ENCODE data around the gene AFF2.

DNA sequence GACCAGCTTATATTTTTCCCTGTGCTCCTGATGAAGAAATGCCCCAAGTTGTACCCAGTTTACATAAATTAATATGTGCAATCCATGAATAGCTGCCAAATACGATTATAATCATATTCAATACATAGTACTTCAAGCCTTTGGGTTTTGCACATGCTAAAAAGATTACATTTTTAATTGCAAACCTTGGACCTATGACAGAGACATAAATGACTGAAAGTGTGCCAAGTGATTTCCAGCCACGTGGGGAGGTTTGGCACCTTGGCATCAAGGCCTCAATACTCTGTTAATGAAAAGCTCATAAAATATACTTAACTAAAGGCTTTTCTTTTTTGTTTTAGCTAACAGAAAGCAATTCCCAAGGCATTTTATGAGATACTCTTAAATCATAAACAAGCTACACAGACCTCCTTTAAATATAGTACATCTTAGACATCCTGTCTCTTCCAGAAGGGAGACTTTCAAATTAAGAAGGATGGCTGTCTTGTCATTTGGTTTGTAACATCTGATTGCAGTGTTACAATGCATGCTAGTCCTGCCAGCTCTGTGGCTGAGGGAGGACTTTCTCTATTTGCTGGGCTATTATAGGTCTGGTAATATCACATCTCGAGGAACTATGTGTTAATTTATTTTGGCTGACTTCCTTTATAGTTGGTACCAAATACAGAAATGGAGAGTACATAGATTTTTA is 404.1 kb downstream of the AFF2 start:
- TF ChIP-seq POLR2A (IDR thresholded peaks at IDR 0.05; ENCODE audit: low read depth, low read length) (no peak), TAF1 (IDR thresholded peaks at IDR 0.05; ENCODE audit: low read depth, low read length) (no peak)
